Endothelial cell of umbilical vein (primary cell): ENCODE measurements around the gene NTN3.

Experiments used
- EZH2 ChIP-seq: IDR thresholded peaks from 2 replicates; pipeline ENCODE4 v1.6.1; 2012; ENCODE audit warnings: borderline replicate concordance, low read depth, mild to moderate bottlenecking, moderate library complexity, low read length, inconsistent platforms; ENCODE audit not compliant: severe bottlenecking
- GATA2 ChIP-seq: IDR thresholded peaks from 2 replicates; pipeline ENCODE4 v1.7.0; 2011; ENCODE audit warnings: low read depth, mild to moderate bottlenecking, moderate library complexity, mixed read lengths, low read length; ENCODE audit not compliant: insufficient read length, insufficient read depth
- JUN ChIP-seq: IDR thresholded peaks from 2 replicates; pipeline ENCODE4 v1.6.1; 2011; ENCODE audit warnings: borderline replicate concordance, low read depth; ENCODE audit not compliant: insufficient read length, insufficient read depth
- MYC ChIP-seq: IDR thresholded peaks from one replicate; pipeline ENCODE4 v1.6.1; 2011; ENCODE audit warnings: mild to moderate bottlenecking, low read depth, low read length
- POLR2A ChIP-seq: IDR thresholded peaks from 2 replicates; pipeline ENCODE4 v1.6.1; 2012; ENCODE audit warnings: low read depth, mild to moderate bottlenecking, control low read depth, low read length
- POLR2AphosphoS5 ChIP-seq: IDR thresholded peaks from 2 replicates; pipeline ENCODE4 v1.6.1; 2012; ENCODE audit warnings: low read depth, mild to moderate bottlenecking, control low read depth, low read length, moderate library complexity; ENCODE audit not compliant: insufficient read depth
- TF ChIP-seq, protein P1 (sequence below), 2 donors: IDR thresholded peaks; 1 replicate in 1 of 2; 2 replicates in 1 of 2; pipeline ENCODE4 v1.5.1; 2011; ENCODE audit warnings: low read length in 2 of 2, mild to moderate bottlenecking in 2 of 2, moderate library complexity in 2 of 2, control low read depth in 1 of 2, inconsistent platforms in 1 of 2, low read depth in 1 of 2; ENCODE audit not compliant: insufficient read depth in 1 of 2; ENCODE audit errors: extremely low read depth in 1 of 2
- TF ChIP-seq, protein P2 (sequence below): IDR thresholded peaks from 2 replicates; pipeline ENCODE4 v1.6.1; 2011; ENCODE audit not compliant: insufficient read depth, insufficient read length

DNA sequence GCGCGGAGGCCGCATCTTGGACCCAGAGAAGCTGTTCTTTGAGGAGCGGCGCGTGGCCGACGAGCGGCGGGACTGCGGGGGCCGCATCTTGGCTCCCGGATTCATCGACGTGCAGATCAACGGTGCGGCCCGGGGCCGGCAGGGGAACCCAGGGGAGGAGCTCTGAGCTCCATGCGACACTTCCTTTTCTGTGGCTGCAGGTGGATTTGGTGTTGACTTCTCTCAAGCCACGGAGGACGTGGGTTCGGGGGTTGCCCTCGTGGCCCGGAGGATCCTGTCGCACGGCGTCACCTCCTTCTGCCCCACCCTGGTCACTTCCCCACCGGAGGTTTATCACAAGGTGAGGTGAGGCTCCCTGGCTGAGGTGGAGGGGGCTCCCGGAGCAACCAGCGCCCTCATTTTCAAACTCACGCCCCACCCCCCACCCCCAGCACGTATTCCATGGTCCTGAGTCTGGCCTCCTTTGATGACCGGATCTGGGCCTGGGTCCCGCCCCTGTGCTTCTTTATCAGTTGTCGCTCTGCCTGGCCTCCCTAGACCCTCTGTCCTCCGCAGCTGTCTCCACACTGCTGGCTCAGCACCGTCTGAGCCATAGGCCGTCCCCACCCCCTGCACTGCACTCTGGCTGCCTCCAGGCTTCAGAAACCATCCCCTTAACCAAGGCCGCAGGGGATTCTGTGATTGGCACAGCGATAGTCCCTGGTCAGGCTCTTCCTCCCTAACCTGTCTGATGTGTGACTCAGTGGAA lies 49.9 kb downstream of the NTN3 start:
- TF ChIP-seq, protein P1, sequence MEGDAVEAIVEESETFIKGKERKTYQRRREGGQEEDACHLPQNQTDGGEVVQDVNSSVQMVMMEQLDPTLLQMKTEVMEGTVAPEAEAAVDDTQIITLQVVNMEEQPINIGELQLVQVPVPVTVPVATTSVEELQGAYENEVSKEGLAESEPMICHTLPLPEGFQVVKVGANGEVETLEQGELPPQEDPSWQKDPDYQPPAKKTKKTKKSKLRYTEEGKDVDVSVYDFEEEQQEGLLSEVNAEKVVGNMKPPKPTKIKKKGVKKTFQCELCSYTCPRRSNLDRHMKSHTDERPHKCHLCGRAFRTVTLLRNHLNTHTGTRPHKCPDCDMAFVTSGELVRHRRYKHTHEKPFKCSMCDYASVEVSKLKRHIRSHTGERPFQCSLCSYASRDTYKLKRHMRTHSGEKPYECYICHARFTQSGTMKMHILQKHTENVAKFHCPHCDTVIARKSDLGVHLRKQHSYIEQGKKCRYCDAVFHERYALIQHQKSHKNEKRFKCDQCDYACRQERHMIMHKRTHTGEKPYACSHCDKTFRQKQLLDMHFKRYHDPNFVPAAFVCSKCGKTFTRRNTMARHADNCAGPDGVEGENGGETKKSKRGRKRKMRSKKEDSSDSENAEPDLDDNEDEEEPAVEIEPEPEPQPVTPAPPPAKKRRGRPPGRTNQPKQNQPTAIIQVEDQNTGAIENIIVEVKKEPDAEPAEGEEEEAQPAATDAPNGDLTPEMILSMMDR (IDR thresholded peaks at IDR 0.05; ENCODE audit: extremely low read depth in 1 of 2, insufficient read depth in 1 of 2, low read depth in 1 of 2, low read length in 2 of 2): no peak
- TF ChIP-seq POLR2AphosphoS5 (no peak), POLR2A (no peak), MYC (no peak), EZH2 (no peak), JUN (no peak), GATA2 (no peak)
- TF ChIP-seq, protein P2, sequence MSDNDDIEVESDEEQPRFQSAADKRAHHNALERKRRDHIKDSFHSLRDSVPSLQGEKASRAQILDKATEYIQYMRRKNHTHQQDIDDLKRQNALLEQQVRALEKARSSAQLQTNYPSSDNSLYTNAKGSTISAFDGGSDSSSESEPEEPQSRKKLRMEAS: no peak
